Measurements from ENCODE around the gene LRG1.

Gene LRG1

DNA sequence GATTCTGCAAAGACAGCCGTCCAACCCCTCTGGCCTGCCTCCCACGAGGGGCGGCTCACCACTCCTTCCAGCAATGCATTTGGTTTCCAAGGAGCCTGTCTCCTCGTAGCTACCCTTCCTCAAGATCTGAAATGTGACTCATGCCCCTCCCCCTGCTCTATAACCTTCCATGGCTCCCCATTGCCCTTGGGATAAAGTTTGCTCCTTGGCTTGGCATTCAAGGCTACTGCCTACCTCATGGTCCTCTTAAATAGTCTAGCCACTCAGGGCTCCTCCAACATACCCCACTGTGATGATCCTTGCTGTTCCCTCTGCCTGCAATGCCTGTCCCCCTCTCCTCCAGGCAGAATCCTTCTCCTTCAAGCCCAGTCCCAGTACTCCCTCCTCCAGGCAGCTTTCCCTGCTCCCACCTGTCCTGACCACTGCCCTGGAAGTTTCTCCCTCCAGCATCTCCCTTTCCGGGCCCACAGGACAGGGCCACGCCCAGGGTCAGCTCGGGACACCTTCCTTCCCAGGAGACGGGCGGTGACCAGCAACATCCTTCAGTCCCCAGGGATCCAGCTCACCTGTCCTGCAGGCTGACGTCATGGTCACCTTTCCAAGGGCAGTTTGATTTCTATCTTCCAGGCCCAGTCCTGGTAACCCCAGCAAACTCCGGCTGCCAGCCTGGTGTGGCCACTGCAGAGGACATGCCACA is 38.9 kb upstream of the LRG1 start (continued):
- TF ChIP-seq, protein P1, sequence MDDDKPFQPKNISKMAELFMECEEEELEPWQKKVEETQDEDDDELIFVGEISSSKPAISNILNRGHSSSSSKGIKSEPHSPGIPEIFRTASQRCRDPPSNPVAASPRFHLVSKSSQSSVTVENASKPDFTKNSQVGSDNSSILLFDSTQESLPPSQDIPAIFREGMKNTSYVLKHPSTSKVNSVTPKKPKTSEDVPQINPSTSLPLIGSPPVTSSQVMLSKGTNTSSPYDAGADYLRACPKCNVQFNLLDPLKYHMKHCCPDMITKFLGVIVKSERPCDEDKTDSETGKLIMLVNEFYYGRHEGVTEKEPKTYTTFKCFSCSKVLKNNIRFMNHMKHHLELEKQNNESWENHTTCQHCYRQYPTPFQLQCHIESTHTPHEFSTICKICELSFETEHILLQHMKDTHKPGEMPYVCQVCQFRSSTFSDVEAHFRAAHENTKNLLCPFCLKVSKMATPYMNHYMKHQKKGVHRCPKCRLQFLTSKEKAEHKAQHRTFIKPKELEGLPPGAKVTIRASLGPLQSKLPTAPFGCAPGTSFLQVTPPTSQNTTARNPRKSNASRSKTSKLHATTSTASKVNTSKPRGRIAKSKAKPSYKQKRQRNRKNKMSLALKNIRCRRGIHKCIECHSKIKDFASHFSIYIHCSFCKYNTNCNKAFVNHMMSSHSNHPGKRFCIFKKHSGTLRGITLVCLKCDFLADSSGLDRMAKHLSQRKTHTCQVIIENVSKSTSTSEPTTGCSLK (tag by site-specific recombination; IDR thresholded peaks at IDR 0.05), result no peak
- TF ChIP-seq, protein P2, sequence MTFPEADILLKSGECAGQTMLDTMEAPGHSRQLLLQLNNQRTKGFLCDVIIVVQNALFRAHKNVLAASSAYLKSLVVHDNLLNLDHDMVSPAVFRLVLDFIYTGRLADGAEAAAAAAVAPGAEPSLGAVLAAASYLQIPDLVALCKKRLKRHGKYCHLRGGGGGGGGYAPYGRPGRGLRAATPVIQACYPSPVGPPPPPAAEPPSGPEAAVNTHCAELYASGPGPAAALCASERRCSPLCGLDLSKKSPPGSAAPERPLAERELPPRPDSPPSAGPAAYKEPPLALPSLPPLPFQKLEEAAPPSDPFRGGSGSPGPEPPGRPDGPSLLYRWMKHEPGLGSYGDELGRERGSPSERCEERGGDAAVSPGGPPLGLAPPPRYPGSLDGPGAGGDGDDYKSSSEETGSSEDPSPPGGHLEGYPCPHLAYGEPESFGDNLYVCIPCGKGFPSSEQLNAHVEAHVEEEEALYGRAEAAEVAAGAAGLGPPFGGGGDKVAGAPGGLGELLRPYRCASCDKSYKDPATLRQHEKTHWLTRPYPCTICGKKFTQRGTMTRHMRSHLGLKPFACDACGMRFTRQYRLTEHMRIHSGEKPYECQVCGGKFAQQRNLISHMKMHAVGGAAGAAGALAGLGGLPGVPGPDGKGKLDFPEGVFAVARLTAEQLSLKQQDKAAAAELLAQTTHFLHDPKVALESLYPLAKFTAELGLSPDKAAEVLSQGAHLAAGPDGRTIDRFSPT (tag by site-specific recombination; IDR thresholded peaks at IDR 0.05), result no peak
- TF ChIP-seq ZNF792 (tag by site-specific recombination; IDR thresholded peaks at IDR 0.05) (no peak), ZNF473 (tag by site-specific recombination; IDR thresholded peaks at IDR 0.05) (no peak), ZNF274 (IDR thresholded peaks at IDR 0.05; ENCODE audit: low read length) (no peak), ZNF274 (tag by site-specific recombination; IDR thresholded peaks at IDR 0.05; ENCODE audit: borderline replicate concordance) (no peak), RBAK (tag by site-specific recombination; IDR thresholded peaks at IDR 0.05) (no peak), ZNF2 (tag by site-specific recombination; IDR thresholded peaks at IDR 0.05) (no peak), ZNF623 (tag by site-specific recombination; IDR thresholded peaks at IDR 0.05) (peak; percentile 62), ZNF701 (tag by site-specific recombination; IDR thresholded peaks at IDR 0.05) (no peak), YY1 (tag by site-specific recombination; IDR thresholded peaks at IDR 0.05) (no peak), KLF9 (tag by site-specific recombination; IDR thresholded peaks at IDR 0.05; ENCODE audit: low read depth) (no peak), ZNF596 (tag by site-specific recombination; IDR thresholded peaks at IDR 0.05) (no peak), ZNF324 (tag by site-specific recombination; IDR thresholded peaks at IDR 0.05) (no peak), BCL11B (tag by site-specific recombination; IDR thresholded peaks at IDR 0.05; ENCODE audit: low read depth) (peak; percentile 54), ZNF350 (tag by site-specific recombination; IDR thresholded peaks at IDR 0.05) (no peak), ZNF394 (tag by site-specific recombination; IDR thresholded peaks at IDR 0.05; ENCODE audit: borderline replicate concordance) (no peak), ZNF121 (tag by site-specific recombination; IDR thresholded peaks at IDR 0.05) (peak; percentile 78), ZNF266 (tag by site-specific recombination; IDR thresholded peaks at IDR 0.05; ENCODE audit: low read depth) (no peak), SCRT2 (tag by site-specific recombination; IDR thresholded peaks at IDR 0.05) (no peak), SETDB1 (IDR thresholded peaks at IDR 0.05; ENCODE audit: insufficient read length, low read length) (no peak), GLIS2 (tag by site-specific recombination; IDR thresholded peaks at IDR 0.05) (no peak), ZEB2 (tag by site-specific recombination; IDR thresholded peaks at IDR 0.05) (peak; percentile 50; the same call in 1 of the 2 replicates)
- TF ChIP-seq, protein P3, sequence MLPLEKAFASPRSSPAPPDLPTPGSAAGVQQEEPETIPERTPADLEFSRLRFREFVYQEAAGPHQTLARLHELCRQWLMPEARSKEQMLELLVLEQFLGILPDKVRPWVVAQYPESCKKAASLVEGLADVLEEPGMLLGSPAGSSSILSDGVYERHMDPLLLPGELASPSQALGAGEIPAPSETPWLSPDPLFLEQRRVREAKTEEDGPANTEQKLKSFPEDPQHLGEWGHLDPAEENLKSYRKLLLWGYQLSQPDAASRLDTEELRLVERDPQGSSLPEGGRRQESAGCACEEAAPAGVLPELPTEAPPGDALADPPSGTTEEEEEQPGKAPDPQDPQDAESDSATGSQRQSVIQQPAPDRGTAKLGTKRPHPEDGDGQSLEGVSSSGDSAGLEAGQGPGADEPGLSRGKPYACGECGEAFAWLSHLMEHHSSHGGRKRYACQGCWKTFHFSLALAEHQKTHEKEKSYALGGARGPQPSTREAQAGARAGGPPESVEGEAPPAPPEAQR (tag by site-specific recombination; IDR thresholded peaks at IDR 0.05), result no peak
- TF ChIP-seq, protein P4, sequence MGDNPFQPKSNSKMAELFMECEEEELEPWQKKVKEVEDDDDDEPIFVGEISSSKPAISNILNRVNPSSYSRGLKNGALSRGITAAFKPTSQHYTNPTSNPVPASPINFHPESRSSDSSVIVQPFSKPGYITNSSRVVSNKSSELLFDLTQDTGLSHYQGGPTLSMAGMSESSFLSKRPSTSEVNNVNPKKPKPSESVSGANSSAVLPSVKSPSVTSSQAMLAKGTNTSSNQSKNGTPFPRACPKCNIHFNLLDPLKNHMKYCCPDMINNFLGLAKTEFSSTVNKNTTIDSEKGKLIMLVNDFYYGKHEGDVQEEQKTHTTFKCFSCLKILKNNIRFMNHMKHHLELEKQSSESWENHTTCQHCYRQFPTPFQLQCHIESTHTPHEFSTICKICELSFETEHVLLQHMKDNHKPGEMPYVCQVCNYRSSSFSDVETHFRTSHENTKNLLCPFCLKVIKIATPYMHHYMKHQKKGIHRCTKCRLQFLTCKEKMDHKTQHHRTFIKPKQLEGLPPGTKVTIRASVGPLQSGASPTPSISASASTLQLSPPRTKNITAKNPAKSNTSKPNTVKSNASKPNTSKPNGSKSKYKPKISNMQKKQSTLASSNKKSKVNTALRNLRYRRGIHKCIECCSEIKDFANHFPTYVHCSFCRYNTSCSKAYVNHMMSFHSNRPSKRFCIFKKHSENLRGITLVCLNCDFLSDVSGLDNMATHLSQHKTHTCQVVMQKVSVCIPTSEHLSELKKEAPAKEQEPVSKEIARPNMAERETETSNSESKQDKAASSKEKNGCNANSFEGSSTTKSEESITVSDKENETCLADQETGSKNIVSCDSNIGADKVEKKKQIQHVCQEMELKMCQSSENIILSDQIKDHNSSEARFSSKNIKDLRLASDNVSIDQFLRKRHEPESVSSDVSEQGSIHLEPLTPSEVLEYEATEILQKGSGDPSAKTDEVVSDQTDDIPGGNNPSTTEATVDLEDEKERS (tag by site-specific recombination; IDR thresholded peaks at IDR 0.05), result peak; percentile 63; the same call in 1 of the 2 replicates
- TF ChIP-seq, protein P5, sequence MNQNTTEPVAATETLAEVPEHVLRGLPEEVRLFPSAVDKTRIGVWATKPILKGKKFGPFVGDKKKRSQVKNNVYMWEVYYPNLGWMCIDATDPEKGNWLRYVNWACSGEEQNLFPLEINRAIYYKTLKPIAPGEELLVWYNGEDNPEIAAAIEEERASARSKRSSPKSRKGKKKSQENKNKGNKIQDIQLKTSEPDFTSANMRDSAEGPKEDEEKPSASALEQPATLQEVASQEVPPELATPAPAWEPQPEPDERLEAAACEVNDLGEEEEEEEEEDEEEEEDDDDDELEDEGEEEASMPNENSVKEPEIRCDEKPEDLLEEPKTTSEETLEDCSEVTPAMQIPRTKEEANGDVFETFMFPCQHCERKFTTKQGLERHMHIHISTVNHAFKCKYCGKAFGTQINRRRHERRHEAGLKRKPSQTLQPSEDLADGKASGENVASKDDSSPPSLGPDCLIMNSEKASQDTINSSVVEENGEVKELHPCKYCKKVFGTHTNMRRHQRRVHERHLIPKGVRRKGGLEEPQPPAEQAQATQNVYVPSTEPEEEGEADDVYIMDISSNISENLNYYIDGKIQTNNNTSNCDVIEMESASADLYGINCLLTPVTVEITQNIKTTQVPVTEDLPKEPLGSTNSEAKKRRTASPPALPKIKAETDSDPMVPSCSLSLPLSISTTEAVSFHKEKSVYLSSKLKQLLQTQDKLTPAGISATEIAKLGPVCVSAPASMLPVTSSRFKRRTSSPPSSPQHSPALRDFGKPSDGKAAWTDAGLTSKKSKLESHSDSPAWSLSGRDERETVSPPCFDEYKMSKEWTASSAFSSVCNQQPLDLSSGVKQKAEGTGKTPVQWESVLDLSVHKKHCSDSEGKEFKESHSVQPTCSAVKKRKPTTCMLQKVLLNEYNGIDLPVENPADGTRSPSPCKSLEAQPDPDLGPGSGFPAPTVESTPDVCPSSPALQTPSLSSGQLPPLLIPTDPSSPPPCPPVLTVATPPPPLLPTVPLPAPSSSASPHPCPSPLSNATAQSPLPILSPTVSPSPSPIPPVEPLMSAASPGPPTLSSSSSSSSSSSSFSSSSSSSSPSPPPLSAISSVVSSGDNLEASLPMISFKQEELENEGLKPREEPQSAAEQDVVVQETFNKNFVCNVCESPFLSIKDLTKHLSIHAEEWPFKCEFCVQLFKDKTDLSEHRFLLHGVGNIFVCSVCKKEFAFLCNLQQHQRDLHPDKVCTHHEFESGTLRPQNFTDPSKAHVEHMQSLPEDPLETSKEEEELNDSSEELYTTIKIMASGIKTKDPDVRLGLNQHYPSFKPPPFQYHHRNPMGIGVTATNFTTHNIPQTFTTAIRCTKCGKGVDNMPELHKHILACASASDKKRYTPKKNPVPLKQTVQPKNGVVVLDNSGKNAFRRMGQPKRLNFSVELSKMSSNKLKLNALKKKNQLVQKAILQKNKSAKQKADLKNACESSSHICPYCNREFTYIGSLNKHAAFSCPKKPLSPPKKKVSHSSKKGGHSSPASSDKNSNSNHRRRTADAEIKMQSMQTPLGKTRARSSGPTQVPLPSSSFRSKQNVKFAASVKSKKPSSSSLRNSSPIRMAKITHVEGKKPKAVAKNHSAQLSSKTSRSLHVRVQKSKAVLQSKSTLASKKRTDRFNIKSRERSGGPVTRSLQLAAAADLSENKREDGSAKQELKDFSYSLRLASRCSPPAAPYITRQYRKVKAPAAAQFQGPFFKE (tag by site-specific recombination; IDR thresholded peaks at IDR 0.05; ENCODE audit: borderline replicate concordance), result no peak
